Mesenchymal stem cell (in vitro differentiated cells and primary cell): ENCODE measurements around the gene MACROD2.

Experiments used
- DNase-seq: peaks from one replicate; pipeline ENCODE4 v3.0.0-alpha.2; 2013
- H2AFZ ChIP-seq: one replicate; pipeline ENCODE4 v1.6.1; 2013; ENCODE audit warnings: low read depth, mild to moderate bottlenecking, control low read depth, inconsistent platforms, low read length, moderate library complexity
- H2AK5ac ChIP-seq: 2 replicates; pipeline ENCODE4 v1.6.1; 2013; ENCODE audit warnings: low read length, moderate library complexity, mild to moderate bottlenecking, inconsistent platforms; ENCODE audit not compliant: severe bottlenecking
- H2BK120ac ChIP-seq: one replicate; pipeline ENCODE4 v1.6.1; 2013; ENCODE audit warnings: low read depth, mild to moderate bottlenecking, inconsistent platforms, low read length, moderate library complexity
- H2BK12ac ChIP-seq, 2 experiments: one replicate each; pipeline ENCODE4 v1.6.1; 2013; ENCODE audit warnings: inconsistent platforms in 2 of 2, low read length in 2 of 2, mild to moderate bottlenecking in 2 of 2, moderate library complexity in 2 of 2, control low read depth in 1 of 2
- H2BK15ac ChIP-seq: one replicate; pipeline ENCODE4 v1.6.1; 2013; ENCODE audit warnings: mild to moderate bottlenecking, low read depth, inconsistent platforms; ENCODE audit not compliant: poor library complexity, severe bottlenecking
- H2BK5ac ChIP-seq: 2 replicates; pipeline ENCODE4 v1.6.1; 2013; ENCODE audit warnings: low read depth, mild to moderate bottlenecking, low read length, control low read depth, inconsistent platforms; ENCODE audit not compliant: poor library complexity, severe bottlenecking
- H3K14ac ChIP-seq, 2 experiments: one replicate each; pipeline ENCODE4 v1.6.1; 2013; ENCODE audit warnings: inconsistent platforms in 2 of 2, low read length in 2 of 2, control low read depth in 1 of 2, mild to moderate bottlenecking in 1 of 2, moderate library complexity in 1 of 2
- H3K18ac ChIP-seq, 2 experiments: one replicate each; pipeline ENCODE4 v1.6.1; 2013; ENCODE audit warnings: inconsistent platforms in 2 of 2, low read length in 2 of 2, control low read depth in 1 of 2, low read depth in 1 of 2, mild to moderate bottlenecking in 1 of 2
- H3K23ac ChIP-seq, 2 experiments: one replicate each; pipeline ENCODE4 v1.6.1; 2013; ENCODE audit warnings: inconsistent platforms in 2 of 2, low read length in 2 of 2, mild to moderate bottlenecking in 2 of 2, moderate library complexity in 2 of 2, control low read depth in 1 of 2
- H3K27ac ChIP-seq: 2 replicates; pipeline ENCODE4 v1.5.1; 2013; ENCODE audit warnings: mild to moderate bottlenecking, moderate library complexity, low read length, control low read depth, inconsistent platforms; ENCODE audit not compliant: poor library complexity, severe bottlenecking
- H3K27me3 ChIP-seq, 2 experiments: 2 replicates each; pipeline versions ENCODE4 v1.6.1 to v1.7.0; 2013; ENCODE audit warnings: low read length in 2 of 2, mild to moderate bottlenecking in 2 of 2, moderate library complexity in 2 of 2, control low read depth in 1 of 2, inconsistent platforms in 1 of 2; ENCODE audit not compliant: control insufficient read depth in 1 of 2, insufficient read depth in 1 of 2
- H3K36me3 ChIP-seq, 2 experiments: 2 replicates each; pipeline versions ENCODE4 v1.6.1 to v1.7.0; 2013; ENCODE audit warnings: low read length in 2 of 2, control low read depth in 1 of 2, inconsistent platforms in 1 of 2, low read depth in 1 of 2, mild to moderate bottlenecking in 1 of 2; ENCODE audit not compliant: insufficient read depth in 2 of 2, control insufficient read depth in 1 of 2
- H3K4ac ChIP-seq, 2 experiments: one replicate each; pipeline ENCODE4 v1.6.1; 2013; ENCODE audit warnings: inconsistent platforms in 2 of 2, low read length in 2 of 2, mild to moderate bottlenecking in 2 of 2, moderate library complexity in 2 of 2, control low read depth in 1 of 2, low read depth in 1 of 2
- H3K4me1 ChIP-seq: 2 replicates; pipeline ENCODE4 v1.6.1; 2013; ENCODE audit warnings: low read depth, low read length, control low read depth; ENCODE audit not compliant: control insufficient read depth, insufficient read depth
- H3K4me2 ChIP-seq: 2 replicates; pipeline ENCODE4 v1.6.1; 2013; ENCODE audit warnings: low read length, mild to moderate bottlenecking, inconsistent platforms; ENCODE audit not compliant: poor library complexity, severe bottlenecking
- H3K4me3 ChIP-seq, 2 experiments: 2 replicates each; pipeline versions ENCODE4 v1.5.1 to v1.7.0; 2013; ENCODE audit warnings: low read length in 2 of 2, mild to moderate bottlenecking in 2 of 2, control low read depth in 1 of 2, low read depth in 1 of 2; ENCODE audit not compliant: insufficient read depth in 1 of 2
- H3K79me1 ChIP-seq: replicated peaks from 2 replicates; pipeline ENCODE4 v1.6.1; 2013; ENCODE audit warnings: mild to moderate bottlenecking, control low read depth, low read length, inconsistent platforms; ENCODE audit not compliant: poor library complexity, severe bottlenecking
- H3K9ac ChIP-seq: 2 replicates; pipeline ENCODE4 v1.7.0; 2013; ENCODE audit warnings: mild to moderate bottlenecking, low read length, moderate library complexity
- H3K9me3 ChIP-seq: 2 replicates; pipeline ENCODE4 v1.7.0; 2013; ENCODE audit warnings: mild to moderate bottlenecking, low read length; ENCODE audit not compliant: control insufficient read depth
- H4K8ac ChIP-seq: one replicate; pipeline ENCODE4 v1.6.1; 2013; ENCODE audit warnings: inconsistent platforms, mild to moderate bottlenecking, low read length, moderate library complexity
- H4K91ac ChIP-seq: one replicate; pipeline ENCODE4 v1.6.1; 2013; ENCODE audit warnings: mild to moderate bottlenecking, low read length, inconsistent platforms
- WGBS: methylation state at CpG from one replicate; pipeline ENCODE4 v1.1.7; 2013; ENCODE audit warnings: mixed read lengths; 5-methylcytosine and 5-hydroxymethylcytosine counted together

Gene MACROD2

DNA sequence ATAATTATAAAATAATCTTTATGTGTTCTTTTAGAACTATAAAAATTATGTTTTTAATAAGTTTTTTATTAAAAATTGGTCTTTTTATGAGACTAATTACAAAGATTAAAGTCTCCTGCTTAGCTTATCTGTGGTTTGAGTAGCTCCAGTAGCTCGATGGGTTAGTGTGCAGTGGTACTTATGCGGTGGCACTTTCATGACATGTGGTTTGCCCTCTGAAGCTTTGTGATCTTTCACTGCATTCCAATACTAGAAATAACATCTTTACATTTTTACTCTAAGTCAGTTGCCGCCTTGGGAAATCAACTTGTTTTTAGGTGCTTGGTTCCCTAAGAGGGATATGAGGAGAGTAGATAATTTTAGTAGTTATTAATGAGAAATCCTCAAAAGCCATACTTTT, 1041.6 kb downstream of the MACROD2 start:
- no peak for DNase-seq
- H3K9ac ChIP-seq, result no peak overlapping the region
- no peak overlapping the region for H3K4me2 ChIP-seq
- H4K91ac ChIP-seq, result no peak overlapping the region
- no peaks in the 10 kb centered on the region for H3K27me3 ChIP-seq
- H3K4ac ChIP-seq, result no peak overlapping the region
- H3K23ac ChIP-seq, result no peak overlapping the region
- H3K4me3 ChIP-seq, result no peak overlapping the region
- H3K18ac ChIP-seq, result no peak overlapping the region
- H4K8ac ChIP-seq, result no peak overlapping the region
- WGBS, result 60% methylated on average over 1 of the region's 3 CpGs
- H2BK15ac ChIP-seq, result no peak overlapping the region
- no peak overlapping the region for H2AK5ac ChIP-seq
- H3K14ac ChIP-seq, result no peak overlapping the region
- H2BK120ac ChIP-seq, result no peak overlapping the region
- no peak overlapping the region for H2BK12ac ChIP-seq
- no peak overlapping the region for H3K27ac ChIP-seq
- H2BK5ac ChIP-seq, result no peak overlapping the region
- H2AFZ ChIP-seq, result no peak overlapping the region
- H3K4me1 ChIP-seq, result no peaks in the 10 kb centered on the region
- no peaks in the 10 kb centered on the region for H3K9me3 ChIP-seq
- H3K36me3 ChIP-seq, result no peaks in the 10 kb centered on the region
- H3K79me1 ChIP-seq, result no peaks in the 10 kb centered on the region

GRCh38 chr20:15039088-15039752, 1043.9 kb downstream of the MACROD2 start:
- Histone ChIP-seq H3K9me3 (no peaks in the 10 kb centered on the region), H3K9ac (no peak overlapping the region), H3K27ac (no peak overlapping the region), H3K79me1 (no peaks in the 10 kb centered on the region), H3K4me2 (no peak overlapping the region), H2BK12ac (no peak overlapping the region), H2BK5ac (no peak overlapping the region), H3K27me3 (no peaks in the 10 kb centered on the region), H3K18ac (no peak overlapping the region), H3K23ac (no peak overlapping the region), H2BK15ac (no peak overlapping the region), H4K91ac (no peak overlapping the region), H2BK120ac (no peak overlapping the region), H3K4ac (no peak overlapping the region), H4K8ac (no peak overlapping the region), H2AK5ac (no peak overlapping the region), H3K4me3 (no peak overlapping the region), H3K4me1 (no peaks in the 10 kb centered on the region), H3K36me3 (no peaks in the 10 kb centered on the region), H2AFZ (no peak overlapping the region), H3K14ac (no peak overlapping the region)
- 73% methylated on average over 1 of the region's 2 CpGs for WGBS
- no peak for DNase-seq

DNA sequence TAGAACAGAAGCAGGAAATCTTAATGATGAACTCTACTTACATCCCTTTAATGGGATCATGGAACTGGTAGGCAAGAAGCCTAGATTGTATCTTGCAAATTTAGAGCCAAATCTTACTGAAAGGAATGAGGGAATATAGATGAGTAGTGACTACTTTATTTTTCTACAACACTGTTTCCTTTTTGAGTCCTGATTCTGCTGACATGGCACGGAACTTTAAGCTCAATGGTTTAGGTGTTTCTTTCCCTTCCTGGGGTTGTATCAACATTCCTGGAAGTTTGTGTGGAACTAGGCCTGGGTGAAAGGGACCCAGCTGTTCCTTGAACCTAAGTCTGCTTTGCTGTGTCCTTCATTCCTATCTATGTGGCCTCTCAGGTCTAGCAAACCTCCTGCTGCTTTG, 1047.4 kb downstream of the MACROD2 start:
- Histone ChIP-seq H4K8ac (no peak overlapping the region), H3K4me3 (no peak overlapping the region), H3K79me1 (no peaks in the 10 kb centered on the region), H2BK5ac (no peak overlapping the region), H3K23ac (no peak overlapping the region), H3K36me3 (no peaks in the 10 kb centered on the region), H2BK12ac (no peak overlapping the region), H3K27me3 (no peaks in the 10 kb centered on the region), H2AK5ac (no peak overlapping the region), H3K4me1 (no peaks in the 10 kb centered on the region), H3K4ac (no peak overlapping the region), H3K4me2 (no peak overlapping the region), H2AFZ (no peak overlapping the region), H3K18ac (no peak overlapping the region), H2BK120ac (no peak overlapping the region), H3K14ac (no peak overlapping the region), H3K9ac (no peak overlapping the region), H3K9me3 (no peaks in the 10 kb centered on the region), H4K91ac (no peak overlapping the region), H2BK15ac (no peak overlapping the region), H3K27ac (no peak overlapping the region)
- 88% methylated on average over 1 of the region's 1 CpG for WGBS
- DNase-seq, result no peak

DNA sequence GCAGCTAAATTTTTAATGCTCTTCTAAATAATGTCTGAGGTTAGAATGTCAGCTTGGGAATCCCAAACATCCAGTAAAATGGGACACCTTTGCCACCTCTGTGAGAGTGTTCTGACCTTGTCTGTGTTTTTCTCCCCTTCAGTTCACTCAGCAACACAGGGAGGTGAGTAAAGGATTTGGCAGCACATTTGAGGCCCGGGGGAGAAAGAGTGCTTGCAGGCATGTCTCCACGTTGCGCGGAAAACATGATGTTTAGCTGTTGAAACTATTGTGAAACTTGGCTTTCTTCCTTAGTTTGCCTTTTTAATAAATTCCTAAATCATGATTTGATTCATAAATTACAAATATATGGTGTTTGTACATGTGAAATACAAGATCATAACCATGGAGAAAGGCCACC, 1049.9 kb downstream of the MACROD2 start:
- WGBS, result 87% methylated on average over 3 of the region's 4 CpGs

More for the DNA sequence above, 1049.9 kb downstream of the MACROD2 start:
- Histone ChIP-seq H3K36me3 (no peaks in the 10 kb centered on the region), H2BK5ac (no peak overlapping the region), H3K4me3 (no peak overlapping the region), H3K23ac (no peak overlapping the region), H3K27ac (no peak overlapping the region), H2AK5ac (no peak overlapping the region), H3K9me3 (no peaks in the 10 kb centered on the region), H3K4ac (no peak overlapping the region), H3K79me1 (no peaks in the 10 kb centered on the region), H2BK12ac (no peak overlapping the region), H3K27me3 (no peaks in the 10 kb centered on the region), H2AFZ (no peak overlapping the region), H4K91ac (no peak overlapping the region), H3K4me1 (no peaks in the 10 kb centered on the region), H3K14ac (no peak overlapping the region), H3K18ac (no peak overlapping the region), H3K4me2 (no peak overlapping the region), H2BK15ac (no peak overlapping the region), H3K9ac (no peak overlapping the region), H2BK120ac (no peak overlapping the region), H4K8ac (no peak overlapping the region)
- no peak for DNase-seq
